Loucy (cell line): Measurements from ENCODE around the gene PRR30.

Experiments
- EZH2phosphoT487 ChIP-seq: fragments of 200-600 bp; IDR thresholded peaks from 2 replicates; pipeline ENCODE4 v1.6.1; 2018; ENCODE audit warnings: antibody characterized with exemption, mild to moderate bottlenecking, moderate library complexity, borderline replicate concordance
- TF ChIP-seq, protein P1 (sequence below): fragments of 200-600 bp; sonication (generic); conservative IDR thresholded peaks from 2 replicates; pipeline ENCODE4 v1.5.1; 2014; ENCODE audit warnings: mild to moderate bottlenecking, antibody characterized with exemption, low read length

DNA sequence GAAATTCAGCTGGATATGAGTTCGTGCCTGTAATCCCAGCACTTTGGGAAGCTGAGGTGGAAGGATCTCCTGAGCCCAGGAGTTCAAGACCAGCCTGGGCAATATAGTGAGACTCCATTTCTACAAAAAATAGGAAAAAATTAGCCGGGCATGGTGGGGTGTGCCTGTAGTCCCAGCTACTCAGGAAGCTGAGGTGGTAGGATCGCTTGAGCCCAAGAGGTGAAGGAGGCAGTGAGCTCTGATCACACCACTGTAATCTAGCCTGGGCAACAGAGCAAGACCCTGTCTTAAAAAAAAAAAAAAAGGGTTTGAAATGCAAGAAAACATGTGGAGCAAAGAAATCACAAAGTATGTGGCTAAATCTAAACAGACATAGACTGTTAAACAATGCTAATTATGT, 30.1 kb downstream of the PRR30 start:
- TF ChIP-seq, protein P1, sequence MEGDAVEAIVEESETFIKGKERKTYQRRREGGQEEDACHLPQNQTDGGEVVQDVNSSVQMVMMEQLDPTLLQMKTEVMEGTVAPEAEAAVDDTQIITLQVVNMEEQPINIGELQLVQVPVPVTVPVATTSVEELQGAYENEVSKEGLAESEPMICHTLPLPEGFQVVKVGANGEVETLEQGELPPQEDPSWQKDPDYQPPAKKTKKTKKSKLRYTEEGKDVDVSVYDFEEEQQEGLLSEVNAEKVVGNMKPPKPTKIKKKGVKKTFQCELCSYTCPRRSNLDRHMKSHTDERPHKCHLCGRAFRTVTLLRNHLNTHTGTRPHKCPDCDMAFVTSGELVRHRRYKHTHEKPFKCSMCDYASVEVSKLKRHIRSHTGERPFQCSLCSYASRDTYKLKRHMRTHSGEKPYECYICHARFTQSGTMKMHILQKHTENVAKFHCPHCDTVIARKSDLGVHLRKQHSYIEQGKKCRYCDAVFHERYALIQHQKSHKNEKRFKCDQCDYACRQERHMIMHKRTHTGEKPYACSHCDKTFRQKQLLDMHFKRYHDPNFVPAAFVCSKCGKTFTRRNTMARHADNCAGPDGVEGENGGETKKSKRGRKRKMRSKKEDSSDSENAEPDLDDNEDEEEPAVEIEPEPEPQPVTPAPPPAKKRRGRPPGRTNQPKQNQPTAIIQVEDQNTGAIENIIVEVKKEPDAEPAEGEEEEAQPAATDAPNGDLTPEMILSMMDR: no peak
- no peak for TF ChIP-seq EZH2phosphoT487
